Ascending aorta (tissue), 2 donors: ENCODE results near the gene MUC2. TPM values are rescaled to one million over a fixed set of nuclear protein-coding genes. Genes with fewer than 3 reads are reported as not detected.

Experiments
- DNase-seq, 2 donors: peaks; one replicate each; pipeline ENCODE4 v3.0.0-alpha.2; 2019; ENCODE audit warnings: low spot score in 2 of 2
- H3K27ac ChIP-seq, 2 donors: fragments of 200-600 bp; sonication (generic); one replicate each; pipeline ENCODE4 v1.5.1; 2016 to 2017; ENCODE audit warnings: mild to moderate bottlenecking in 1 of 2
- H3K27me3 ChIP-seq: fragments of 200-600 bp; sonication (generic); one replicate; pipeline ENCODE4 v1.5.1; 2017
- H3K36me3 ChIP-seq, 2 donors: fragments of 200-600 bp; sonication (generic); one replicate each; pipeline ENCODE4 v1.5.1; 2016
- H3K4me1 ChIP-seq, 2 donors: fragments of 200-600 bp; sonication (generic); one replicate each; pipeline ENCODE4 v1.5.1; 2016 to 2017; ENCODE audit warnings: mild to moderate bottlenecking in 1 of 2
- H3K4me3 ChIP-seq, 2 donors: fragments of 200-600 bp; sonication (generic); one replicate each; pipeline ENCODE4 v1.5.1; 2016 to 2017; ENCODE audit warnings: mild to moderate bottlenecking in 1 of 2
- H3K9me3 ChIP-seq, 2 donors: fragments of 200-600 bp; sonication (generic); one replicate each; pipeline ENCODE4 v1.5.1; 2016
- CTCF ChIP-seq, 3 experiments: fragments of 200-600 bp in 2 of 3; fragments of 450-650 bp in 1 of 3; sonication (generic) in 2 of 3; IDR thresholded peaks; one replicate each; pipeline ENCODE4 v1.5.1; 2016 to 2019; ENCODE audit warnings: antibody characterized with exemption in 3 of 3, mild to moderate bottlenecking in 1 of 3, moderate library complexity in 1 of 3
- intact Hi-C: fragments of 100-400 bp; cut with DNase I; formaldehyde crosslinking; loops from one replicate; pipeline ENCODE4 v1.15.1; 2023
- total RNA-seq: library from RNA; depleted of rRNA; stranded (reverse); fragments of >200 nt; gene quantifications from one replicate; pipeline ENCODE4 v1.1.0, GENCODE V29; 2016

MUC2 gene
- total RNA-seq, 1 donor from 2014 or later = 0.11 TPM

DNA sequence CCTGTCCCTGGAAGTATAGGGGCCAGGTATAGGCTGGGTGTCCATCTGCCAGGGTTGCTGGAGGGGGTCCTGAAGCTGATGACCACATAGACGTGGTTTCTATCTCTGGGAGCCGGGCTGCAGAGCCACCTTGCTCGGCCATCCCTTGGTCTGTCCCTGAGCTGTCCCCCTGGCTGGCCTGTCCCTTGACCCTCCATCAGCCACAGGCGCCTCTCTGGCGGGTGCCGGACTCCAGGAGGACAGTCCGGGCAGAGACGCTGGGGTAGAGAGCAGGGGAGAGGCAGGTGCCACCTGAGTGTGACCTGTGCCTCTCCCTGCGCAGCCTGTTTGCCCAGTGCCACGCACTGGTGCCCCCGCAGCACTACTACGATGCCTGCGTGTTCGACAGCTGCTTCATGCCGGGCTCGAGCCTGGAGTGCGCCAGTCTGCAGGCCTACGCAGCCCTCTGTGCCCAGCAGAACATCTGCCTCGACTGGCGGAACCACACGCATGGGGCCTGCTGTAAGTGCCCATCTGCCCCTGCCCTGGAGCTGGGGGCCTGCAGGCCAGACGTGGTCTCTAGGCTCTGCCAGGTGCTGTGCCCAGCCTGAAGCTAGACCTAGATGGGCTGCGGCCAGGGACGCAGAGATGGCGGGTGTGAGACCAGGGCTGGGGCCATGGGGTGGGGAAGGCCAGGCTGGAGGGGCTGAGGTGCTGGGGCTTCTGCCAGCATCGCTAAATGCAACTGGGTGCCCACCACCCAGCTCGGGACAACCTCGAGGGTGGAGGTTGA lies 29.9 kb downstream of the MUC2 start:
- Histone ChIP-seq H3K36me3 (no peaks in the 10 kb centered on the region), H3K9me3 (no peaks in the 10 kb centered on the region), H3K4me1 (no peaks in the 10 kb centered on the region), H3K4me3 (no peak overlapping the region), H3K27me3 (no peaks in the 10 kb centered on the region), H3K27ac (no peak overlapping the region)
- no peak for DNase-seq
- TF ChIP-seq CTCF (IDR thresholded peaks at IDR 0.05) = no peak
- intact Hi-C loops = no loop called here

- Histone ChIP-seq H3K27ac (no peak overlapping the region), H3K9me3 (no peaks in the 10 kb centered on the region), H3K36me3 (no peaks in the 10 kb centered on the region), H3K4me1 (no peaks in the 10 kb centered on the region), H3K4me3 (no peak overlapping the region), H3K27me3 (no peaks in the 10 kb centered on the region)
- intact Hi-C loops = no loop called here
- DNase-seq = no peak
- no peak for TF ChIP-seq CTCF (IDR thresholded peaks at IDR 0.05)
Measured at GRCh38 chr11:1105183-1105565, 30.5 kb downstream of the MUC2 start.

GRCh38 chr11:1106387-1106786 lies 31.7 kb downstream of the MUC2 start:
- H3K9me3 ChIP-seq = no peaks in the 10 kb centered on the region
- no peak for DNase-seq
- no peak overlapping the region for H3K27ac ChIP-seq
- H3K27me3 ChIP-seq = no peaks in the 10 kb centered on the region
- intact Hi-C loops = no loop called here
- no peak for TF ChIP-seq CTCF (IDR thresholded peaks at IDR 0.05)
- no peaks in the 10 kb centered on the region for H3K36me3 ChIP-seq
- no peak overlapping the region for H3K4me3 ChIP-seq
- no peaks in the 10 kb centered on the region for H3K4me1 ChIP-seq

- Histone ChIP-seq H3K9me3 (no peaks in the 10 kb centered on the region), H3K27me3 (no peaks in the 10 kb centered on the region), H3K36me3 (no peaks in the 10 kb centered on the region), H3K27ac (no peak overlapping the region), H3K4me3 (no peak overlapping the region), H3K4me1 (no peaks in the 10 kb centered on the region)
- intact Hi-C loops = no loop called here
- no peak for DNase-seq
- no peak for TF ChIP-seq CTCF (IDR thresholded peaks at IDR 0.05)
Measured at GRCh38 chr11:1107316-1108245, 32.9 kb downstream of the MUC2 start.

- TF ChIP-seq CTCF (IDR thresholded peaks at IDR 0.05) = no peak
- H3K27me3 ChIP-seq = no peaks in the 10 kb centered on the region
Measured at GRCh38 chr11:1108246-1108900, 33.7 kb downstream of the MUC2 start.

More at GRCh38 chr11:1108246-1108900, 33.7 kb downstream of the MUC2 start:
- no peak overlapping the region for H3K27ac ChIP-seq
- H3K9me3 ChIP-seq = no peaks in the 10 kb centered on the region
- no peaks in the 10 kb centered on the region for H3K36me3 ChIP-seq
- no peak for DNase-seq
- intact Hi-C loops = no loop called here
- no peaks in the 10 kb centered on the region for H3K4me1 ChIP-seq
- H3K4me3 ChIP-seq = no peak overlapping the region
